ENCODE measurements around the gene ERGIC2.

GRCh38 chr12:29316752-29317151 is 64.2 kb downstream of the ERGIC2 start:
- TF ChIP-seq CTCF (IDR thresholded peaks at IDR 0.05), result no peak
- no peak for TF ChIP-seq EZH2 (IDR thresholded peaks at IDR 0.05)
- TF ChIP-seq EZH2phosphoT487 (IDR thresholded peaks at IDR 0.05), result no peak

Measured in neural progenitor cell (in vitro differentiated cells).